Liver (tissue), 3 donors: ENCODE data around the gene ANGPTL7.

Experiments
- ATF3 ChIP-seq: IDR thresholded peaks from 2 replicates; pipeline ENCODE4 v1.6.1; 2016; ENCODE audit warnings: antibody characterized with exemption
- CTCF ChIP-seq: fragments of 150-350 bp; IDR thresholded peaks from 2 replicates; pipeline ENCODE4 v1.5.1; 2017; ENCODE audit warnings: improper control_type of control experiment, low read depth, low read length; ENCODE audit not compliant: missing input control
- FOXA1 ChIP-seq: IDR thresholded peaks from 2 replicates; pipeline ENCODE4 v1.6.1; 2016; ENCODE audit warnings: antibody characterized with exemption
- GABPA ChIP-seq, 2 donors: IDR thresholded peaks in 1 of 2; conservative IDR thresholded peaks in 1 of 2; 2 replicates each; pipeline ENCODE4 v1.6.1; 2016; ENCODE audit warnings: antibody characterized with exemption in 2 of 2, mild to moderate bottlenecking in 1 of 2, moderate library complexity in 1 of 2
- REST ChIP-seq: IDR thresholded peaks from 2 replicates; pipeline ENCODE4 v1.6.1; 2016; ENCODE audit warnings: antibody characterized with exemption, mild to moderate bottlenecking
- YY1 ChIP-seq: IDR thresholded peaks from 2 replicates; pipeline ENCODE4 v1.6.1; 2016; ENCODE audit warnings: antibody characterized with exemption, mild to moderate bottlenecking
- donor health status: healthy.
- donor health status: healthy.

DNA sequence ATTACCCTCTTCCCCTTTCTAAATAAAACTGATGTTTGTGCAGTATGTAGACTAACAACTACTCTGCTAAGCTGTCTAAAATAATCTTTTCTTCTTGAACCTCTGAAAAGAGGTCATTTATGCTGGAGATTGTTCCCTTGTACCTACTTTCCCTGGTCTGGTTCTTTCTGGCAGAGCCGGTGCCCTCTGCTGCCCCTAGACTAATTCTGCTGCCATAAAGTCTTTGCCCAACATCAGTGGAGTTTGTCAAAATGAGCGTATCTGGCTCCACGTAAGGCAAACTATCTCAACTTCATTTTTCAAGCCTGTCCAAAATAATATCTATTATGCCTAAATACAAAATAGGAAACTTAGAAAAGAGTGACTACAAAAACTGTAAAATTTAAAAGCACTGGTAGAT lies 30.9 kb upstream of the ANGPTL7 start:
- no peak for TF ChIP-seq CTCF
- no peak for TF ChIP-seq REST
- TF ChIP-seq FOXA1 = no peak
- no peak for TF ChIP-seq GABPA (IDR thresholded peaks at IDR 0.05 in 1 of 2, conservative IDR thresholded peaks at IDR 0.05 in 1 of 2)
- TF ChIP-seq YY1 = no peak
- no peak for TF ChIP-seq ATF3
